IMR-90 (cell line): ENCODE results near the gene DOCK1. TPM values are rescaled to one million over a fixed set of nuclear protein-coding genes. Genes with fewer than 3 reads are reported as not detected.

Experiments
- ATAC-seq: fragments of 200-7000 bp; cut with Tn5 transposase; 2 replicates; pipeline ENCODE4 v1.9.1; 2020; ENCODE audit warnings: low read depth, mild to moderate bottlenecking, moderate library complexity
- BruUV-seq: library from RNA; stranded (reverse); fragments of 400-500 nt; replicated peaks from 2 replicates; lab custom pipeline; 2021; lab: Mats Ljungman, UMichigan
- CTCF ChIA-PET: fragments of 300-600 bp; formaldehyde crosslinking; extraction: SDS; loops from one replicate; lab custom pipeline; 2021; ENCODE audit warnings: antibody characterized with exemption; lab: Yijun Ruan, JAX
- POLR2A ChIA-PET: fragments of 300-600 bp; sonication (Branson Sonifier 250); formaldehyde crosslinking; loops from one replicate; lab custom pipeline; 2022; ENCODE audit warnings: antibody characterized with exemption; ENCODE audit not compliant: unreplicated experiment; lab: Charles Lee
- DNase-seq: peaks from one replicate; pipeline ENCODE4 v3.0.0; 2013
- H2AFZ ChIP-seq: replicated peaks from 2 replicates; pipeline ENCODE3; 2013; ENCODE audit warnings: low read length, mild to moderate bottlenecking; ENCODE audit not compliant: poor library complexity
- H2AK5ac ChIP-seq: 2 replicates; pipeline ENCODE4 v1.6.1; 2013; ENCODE audit warnings: low read depth, low read length, inconsistent platforms
- H2AK9ac ChIP-seq: replicated peaks from 2 replicates; pipeline ENCODE3; 2013; ENCODE audit warnings: mild to moderate bottlenecking, low read depth, low read length, moderate library complexity; ENCODE audit not compliant: poor library complexity
- H2BK120ac ChIP-seq: 2 replicates; pipeline ENCODE4 v1.6.1; 2013; ENCODE audit warnings: low read depth, low read length, inconsistent platforms
- H2BK15ac ChIP-seq: 3 replicates; pipeline ENCODE4 v1.6.1; 2013; ENCODE audit warnings: low read depth, low read length, inconsistent platforms
- H2BK20ac ChIP-seq: 2 replicates; pipeline ENCODE4 v1.6.1; 2013; ENCODE audit warnings: low read depth, mild to moderate bottlenecking, inconsistent platforms, low read length, moderate library complexity
- H2BK5ac ChIP-seq: 2 replicates; pipeline ENCODE4 v1.6.1; 2013; ENCODE audit warnings: mild to moderate bottlenecking, low read depth, low read length, inconsistent platforms; ENCODE audit not compliant: poor library complexity, severe bottlenecking
- H3K14ac ChIP-seq: replicated peaks from 2 replicates; pipeline ENCODE4 v1.6.1; 2013; ENCODE audit warnings: low read depth, low read length, inconsistent platforms
- H3K18ac ChIP-seq: 2 replicates; pipeline ENCODE4 v1.6.1; 2013; ENCODE audit warnings: low read depth, low read length, control low read depth
- H3K23ac ChIP-seq: 2 replicates; pipeline ENCODE4 v1.6.1; 2013; ENCODE audit warnings: low read depth, low read length, inconsistent platforms
- H3K27ac ChIP-seq: 2 replicates; pipeline ENCODE4 v1.5.1; 2013; ENCODE audit warnings: mild to moderate bottlenecking, control low read depth, low read length; ENCODE audit not compliant: insufficient read depth
- H3K27me3 ChIP-seq: 2 replicates; pipeline ENCODE4 v1.6.1; 2013; ENCODE audit warnings: low read length; ENCODE audit not compliant: control insufficient read depth, insufficient read depth
- H3K36me3 ChIP-seq: 2 replicates; pipeline ENCODE4 v1.6.1; 2013; ENCODE audit warnings: low read length, mixed read lengths; ENCODE audit not compliant: control insufficient read depth, insufficient read depth
- H3K4ac ChIP-seq: 2 replicates; pipeline ENCODE4 v1.6.1; 2013; ENCODE audit warnings: low read depth, low read length, inconsistent platforms
- H3K4me1 ChIP-seq: 2 replicates; pipeline ENCODE4 v1.6.1; 2013; ENCODE audit warnings: low read length, mixed read lengths; ENCODE audit not compliant: control insufficient read depth, insufficient read depth
- H3K4me2 ChIP-seq: 2 replicates; pipeline ENCODE4 v1.6.1; 2013; ENCODE audit warnings: low read depth, mild to moderate bottlenecking, control low read depth, low read length, moderate library complexity
- H3K4me3 ChIP-seq: 2 replicates; pipeline ENCODE4 v1.5.1; 2013; ENCODE audit warnings: low read depth, mild to moderate bottlenecking, control low read depth, low read length, moderate library complexity; ENCODE audit not compliant: insufficient read depth
- H3K56ac ChIP-seq: 2 replicates; pipeline ENCODE4 v1.6.1; 2013; ENCODE audit warnings: low read length, inconsistent platforms; ENCODE audit not compliant: insufficient read depth; ENCODE audit errors: extremely low read depth
- H3K79me1 ChIP-seq, 2 experiments: 2 replicates each; pipeline ENCODE4 v1.6.1; 2013; ENCODE audit warnings: low read length in 2 of 2, inconsistent platforms in 1 of 2, low read depth in 1 of 2
- H3K9ac ChIP-seq: 2 replicates; pipeline ENCODE4 v1.6.1; 2013; ENCODE audit warnings: low read depth, low read length, control low read depth
- H3K9me1 ChIP-seq: 2 replicates; pipeline ENCODE4 v1.6.1; 2013; ENCODE audit warnings: low read length, inconsistent platforms; ENCODE audit not compliant: insufficient read depth
- H3K9me3 ChIP-seq: 2 replicates; pipeline ENCODE4 v1.6.1; 2013; ENCODE audit warnings: low read length; ENCODE audit not compliant: control insufficient read depth, insufficient read depth
- H4K20me1 ChIP-seq: 2 replicates; pipeline ENCODE4 v1.6.1; 2013; ENCODE audit warnings: low read length, inconsistent platforms; ENCODE audit not compliant: insufficient read depth
- H4K5ac ChIP-seq: 2 replicates; pipeline ENCODE4 v1.6.1; 2013; ENCODE audit warnings: mild to moderate bottlenecking, low read depth, low read length, control low read depth
- H4K8ac ChIP-seq, 2 experiments: 2 replicates each; pipeline ENCODE4 v1.6.1; 2013; ENCODE audit warnings: low read depth in 2 of 2, low read length in 2 of 2, control low read depth in 1 of 2, inconsistent platforms in 1 of 2
- H4K91ac ChIP-seq: 2 replicates; pipeline ENCODE4 v1.6.1; 2013; ENCODE audit warnings: low read depth, low read length, inconsistent platforms; ENCODE audit not compliant: insufficient read depth
- CHD1 ChIP-seq: IDR thresholded peaks from 2 replicates; pipeline ENCODE4 v1.6.1; 2012; ENCODE audit warnings: low read depth, low read length, improper control_type of control experiment
- FOS ChIP-seq: fragments of 150-350 bp; IDR thresholded peaks from 2 replicates; pipeline ENCODE4 v1.6.1; 2016; ENCODE audit warnings: low read depth, low read length
- MAFK ChIP-seq: IDR thresholded peaks from 2 replicates; pipeline ENCODE4 v1.6.1; 2012; ENCODE audit warnings: low read depth, low read length, improper control_type of control experiment
- NFE2L2 ChIP-seq: fragments of 150-350 bp; IDR thresholded peaks from 2 replicates; pipeline ENCODE4 v1.6.1; 2016; ENCODE audit warnings: low read depth, mild to moderate bottlenecking, low read length
- POLR2A ChIP-seq: IDR thresholded peaks from 2 replicates; pipeline ENCODE4 v1.6.1; 2012; ENCODE audit warnings: mild to moderate bottlenecking, low read depth, low read length
- RFX5 ChIP-seq: IDR thresholded peaks from 2 replicates; pipeline ENCODE4 v1.8.0; 2012; ENCODE audit warnings: low read depth, mild to moderate bottlenecking, low read length, moderate library complexity
- SMC3 ChIP-seq: fragments of 150-350 bp; IDR thresholded peaks from 2 replicates; pipeline ENCODE4 v1.6.1; 2016; ENCODE audit warnings: low read depth, mild to moderate bottlenecking, antibody characterized with exemption, low read length, moderate library complexity
- WGBS, 2 experiments: methylation state at CpG; one replicate each; pipeline versions ENCODE4 v1.1.5 to v1.1.7; 2013; ENCODE audit warnings: missing lambda C conversion rate in 2 of 2; ENCODE audit not compliant: insufficient read length in 1 of 2; ENCODE audit errors: extremely low coverage in 2 of 2; 5-methylcytosine and 5-hydroxymethylcytosine counted together
- dilution Hi-C: fragments of 300-500 bp; cut with HindIII; formaldehyde crosslinking; loops from one replicate; pipeline ENCODE4 v1.14.3; 2018; ENCODE audit warnings: low sequenced_read_pairs; ENCODE audit not compliant: unreplicated experiment
- in situ Hi-C: fragments of 300-500 bp; cut with MboI; formaldehyde crosslinking; loops from 3 replicates; pipeline ENCODE4 v1.14.3; 2019; ENCODE audit warnings: low sequenced_read_pairs, inconsistent platforms, mixed read lengths
- intact Hi-C: fragments of 100-400 bp; cut with micrococcal nuclease; formaldehyde crosslinking; loops from 2 replicates; pipeline ENCODE4 v1.10.0; 2022
- polyA plus RNA-seq, 3 experiments: library from polyadenylated mRNA; depleted of rRNA; stranded (reverse); fragments of >200 nt; gene quantifications; 2 replicates each; pipeline ENCODE4 v1.2.3, GENCODE V29; 2012; ENCODE audit warnings: low replicate concordance in 1 of 3
- total RNA-seq: library from RNA; depleted of rRNA; stranded (reverse); fragments of >200 nt; gene quantifications from 2 replicates; pipeline ENCODE4 v1.2.3, GENCODE V29; 2012
- TF ChIP-seq, protein P1 (sequence below): conservative IDR thresholded peaks from 2 replicates; pipeline ENCODE4 v1.5.1; 2012; ENCODE audit warnings: mild to moderate bottlenecking, low read depth, low read length, improper control_type of control experiment

The DOCK1 gene
- total and polyA plus RNA-seq, 2 of the 4 experiments (the other 2 are of a cell fraction): 28.2 to 71.0 TPM

DNA sequence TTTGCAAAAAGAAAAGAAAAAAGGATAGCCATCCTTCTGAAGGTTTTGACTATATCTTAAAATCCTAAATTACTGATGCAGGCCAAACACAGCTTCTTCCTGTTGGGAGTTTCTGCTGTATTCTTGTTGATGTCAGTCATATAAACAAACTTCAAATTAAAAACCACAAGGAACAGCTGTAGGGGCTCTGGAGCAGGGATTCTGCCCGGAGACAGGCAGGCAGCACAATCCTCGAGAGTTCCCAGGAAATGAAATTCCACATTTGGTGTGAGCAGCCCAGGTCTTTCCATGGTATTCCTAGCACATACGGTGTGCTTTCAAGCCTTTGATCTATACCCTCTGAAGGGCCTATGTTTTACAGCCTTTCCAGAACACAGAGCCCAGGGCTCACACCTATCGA, 248.0 kb downstream of the DOCK1 start:
- Histone ChIP-seq H2AFZ (no peak overlapping the region), H3K36me3 (no peaks in the 10 kb centered on the region), H3K4me1 (peaks cover 27% of the 10 kb centered on the region), H2BK20ac (peak overlapping the region; percentile 58; the same call in 1 of the 2 replicates), H3K56ac (no peak overlapping the region), H3K14ac (no peak overlapping the region; the same call in 1 of the 2 replicates), H3K4ac (peak overlapping the region; percentile 45; the same call in 1 of the 2 replicates), H2BK5ac (no peak overlapping the region), H4K8ac (no peak overlapping the region), H2AK5ac (no peak overlapping the region), H3K18ac (no peak overlapping the region), H3K27me3 (no peaks in the 10 kb centered on the region), H3K4me2 (peak overlapping the region; percentile 51; the same call in 1 of the 2 replicates), H3K9ac (no peak overlapping the region), H3K23ac (no peak overlapping the region), H3K4me3 (no peak overlapping the region), H3K9me1 (peaks cover 28% of the 10 kb centered on the region), H4K20me1 (peaks cover 27% of the 10 kb centered on the region), H2BK15ac (no peak overlapping the region; the same call in 2 of the 3 replicates), H3K79me1 (peaks cover 19 to 65% of the 10 kb centered on the region in 2 experiments), H3K9me3 (no peaks in the 10 kb centered on the region), H4K91ac (no peak overlapping the region), H2BK120ac (peak overlapping the region; percentile 6; the same call in 1 of the 2 replicates), H2AK9ac (no peak overlapping the region), H3K27ac (no peak overlapping the region), H4K5ac (no peak overlapping the region)
- TF ChIP-seq, protein P1, sequence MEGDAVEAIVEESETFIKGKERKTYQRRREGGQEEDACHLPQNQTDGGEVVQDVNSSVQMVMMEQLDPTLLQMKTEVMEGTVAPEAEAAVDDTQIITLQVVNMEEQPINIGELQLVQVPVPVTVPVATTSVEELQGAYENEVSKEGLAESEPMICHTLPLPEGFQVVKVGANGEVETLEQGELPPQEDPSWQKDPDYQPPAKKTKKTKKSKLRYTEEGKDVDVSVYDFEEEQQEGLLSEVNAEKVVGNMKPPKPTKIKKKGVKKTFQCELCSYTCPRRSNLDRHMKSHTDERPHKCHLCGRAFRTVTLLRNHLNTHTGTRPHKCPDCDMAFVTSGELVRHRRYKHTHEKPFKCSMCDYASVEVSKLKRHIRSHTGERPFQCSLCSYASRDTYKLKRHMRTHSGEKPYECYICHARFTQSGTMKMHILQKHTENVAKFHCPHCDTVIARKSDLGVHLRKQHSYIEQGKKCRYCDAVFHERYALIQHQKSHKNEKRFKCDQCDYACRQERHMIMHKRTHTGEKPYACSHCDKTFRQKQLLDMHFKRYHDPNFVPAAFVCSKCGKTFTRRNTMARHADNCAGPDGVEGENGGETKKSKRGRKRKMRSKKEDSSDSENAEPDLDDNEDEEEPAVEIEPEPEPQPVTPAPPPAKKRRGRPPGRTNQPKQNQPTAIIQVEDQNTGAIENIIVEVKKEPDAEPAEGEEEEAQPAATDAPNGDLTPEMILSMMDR: no peak
- TF ChIP-seq CHD1: no peak
- TF ChIP-seq POLR2A: no peak
- TF ChIP-seq SMC3: no peak
- TF ChIP-seq RFX5: peak; percentile 53; the same call in 1 of the 2 replicates
- TF ChIP-seq NFE2L2: no peak
- no peak for TF ChIP-seq FOS
- no peak for TF ChIP-seq MAFK
- intact Hi-C loops: no loop called here
- DNase-seq: peak; percentile 82
- in situ Hi-C loops: no loop called here
- peak; percentile 48 for ATAC-seq
- POLR2A ChIA-PET: no interaction called here
- 80% methylated on average over 1 of the region's 4 CpGs; no CpG with 5 or more reads in 1 of the 2 experiments for WGBS, 2 experiments
- dilution Hi-C loops: no loop called here
- CTCF ChIA-PET: no interaction called here
- no TSS peak for BruUV-seq
